ENCODE data around the gene PHLDB1. TPM values are rescaled to one million over a fixed set of nuclear protein-coding genes. Genes with fewer than 3 reads are reported as not detected.

PHLDB1 gene
- total and polyA plus RNA-seq, 2 donors (not counting 3 experiments of a cell fraction or from before 2014, with no cell fraction given): 99.7 to 183 TPM

- Histone ChIP-seq H3K4me3 (replicated peaks in 1 of 3; ENCODE audit: insufficient read depth in 1 of 3, low read depth in 1 of 3, low read length in 3 of 3) (no peak overlapping the region), H3K4me2 (ENCODE audit: insufficient read depth, low read length) (no peak overlapping the region), H3K27me3 (ENCODE audit: control insufficient read depth in 2 of 2, insufficient read depth in 2 of 2, low read length in 2 of 2) (peaks cover 3 to 5% of the 10 kb centered on the region in 2 experiments), H4K20me1 (replicated peaks; ENCODE audit: control insufficient read depth, extremely low read depth, insufficient read depth, low read length) (no peaks in the 10 kb centered on the region), H3K9ac (replicated peaks; ENCODE audit: extremely low read depth, insufficient read depth, low read length) (no peak overlapping the region), H3K9me1 (replicated peaks; ENCODE audit: control insufficient read depth, extremely low read depth, insufficient read depth, low read length) (no peaks in the 10 kb centered on the region), H3K79me2 (ENCODE audit: control insufficient read depth, insufficient read depth, low read length) (no peaks in the 10 kb centered on the region), H3K36me3 (ENCODE audit: control insufficient read depth in 2 of 2, extremely low read depth in 1 of 2, insufficient read depth in 2 of 2, low read length in 2 of 2) (no peaks in the 10 kb centered on the region), H2AFZ (ENCODE audit: low read depth, low read length) (no peak overlapping the region), H3K4me1 (ENCODE audit: control insufficient read depth, extremely low read depth, insufficient read depth, low read length) (no peaks in the 10 kb centered on the region), H3K9me3 (replicated peaks; ENCODE audit: control insufficient read depth, insufficient read depth, low read length) (no peaks in the 10 kb centered on the region), H3K27ac (ENCODE audit: insufficient read depth, low read depth, low read length) (no peak overlapping the region)
- dilution Hi-C loops (cut with MboI; ENCODE audit: extremely low pct_ligation_motif_present, low sequenced_read_pairs) (no loop called here), intact Hi-C loops (cut with micrococcal nuclease) (no loop called here)
- POLR2A ChIA-PET: no interaction called here
- TF ChIP-seq, protein P1, sequence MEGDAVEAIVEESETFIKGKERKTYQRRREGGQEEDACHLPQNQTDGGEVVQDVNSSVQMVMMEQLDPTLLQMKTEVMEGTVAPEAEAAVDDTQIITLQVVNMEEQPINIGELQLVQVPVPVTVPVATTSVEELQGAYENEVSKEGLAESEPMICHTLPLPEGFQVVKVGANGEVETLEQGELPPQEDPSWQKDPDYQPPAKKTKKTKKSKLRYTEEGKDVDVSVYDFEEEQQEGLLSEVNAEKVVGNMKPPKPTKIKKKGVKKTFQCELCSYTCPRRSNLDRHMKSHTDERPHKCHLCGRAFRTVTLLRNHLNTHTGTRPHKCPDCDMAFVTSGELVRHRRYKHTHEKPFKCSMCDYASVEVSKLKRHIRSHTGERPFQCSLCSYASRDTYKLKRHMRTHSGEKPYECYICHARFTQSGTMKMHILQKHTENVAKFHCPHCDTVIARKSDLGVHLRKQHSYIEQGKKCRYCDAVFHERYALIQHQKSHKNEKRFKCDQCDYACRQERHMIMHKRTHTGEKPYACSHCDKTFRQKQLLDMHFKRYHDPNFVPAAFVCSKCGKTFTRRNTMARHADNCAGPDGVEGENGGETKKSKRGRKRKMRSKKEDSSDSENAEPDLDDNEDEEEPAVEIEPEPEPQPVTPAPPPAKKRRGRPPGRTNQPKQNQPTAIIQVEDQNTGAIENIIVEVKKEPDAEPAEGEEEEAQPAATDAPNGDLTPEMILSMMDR (IDR thresholded peaks at IDR 0.05; ENCODE audit: extremely low read depth in 1 of 2, insufficient read depth in 1 of 2, low read depth in 1 of 2, low read length in 2 of 2): no peak
- no peak for TF ChIP-seq JUN (IDR thresholded peaks at IDR 0.05; ENCODE audit: borderline replicate concordance, insufficient read depth, insufficient read length, low read depth)
- TF ChIP-seq FOS (IDR thresholded peaks at IDR 0.05; ENCODE audit: borderline replicate concordance, insufficient read depth, low read length): no peak
- no peak for TF ChIP-seq MAX (IDR thresholded peaks at IDR 0.05; ENCODE audit: insufficient read depth, insufficient read length)
- TF ChIP-seq POLR2AphosphoS5 (IDR thresholded peaks at IDR 0.05; ENCODE audit: insufficient read depth, low read depth, low read length): no peak
- TF ChIP-seq POLR2A (IDR thresholded peaks at IDR 0.05; ENCODE audit: low read depth, low read length): no peak
- no peak for TF ChIP-seq GATA2 (IDR thresholded peaks at IDR 0.05; ENCODE audit: insufficient read depth, insufficient read length, low read depth, low read length)
- no peak for TF ChIP-seq EZH2 (IDR thresholded peaks at IDR 0.05; ENCODE audit: borderline replicate concordance, low read depth, low read length, severe bottlenecking)
- no peak for TF ChIP-seq MYC (IDR thresholded peaks at IDR 0.05; ENCODE audit: low read depth, low read length)
- no peak for DNase-seq (ENCODE audit: low read depth, low spot score)
- no TSS peak for BruUV-seq (replicated peaks)
- CTCF ChIA-PET: interaction anchor here (1.3 kb wide), 1 partner anchor 15 kb away, joined by 4 read pairs; no protein-coding TSS in a partner anchor
- no peak for FAIRE-seq
These were observed 97.8 kb downstream of the PHLDB1 start for GRCh38 chr11:118705111-118705741.
